ENCODE results near the gene TPSG1. TPM values are rescaled to one million over a fixed set of nuclear protein-coding genes. Genes with fewer than 3 reads are reported as not detected.

Gene TPSG1
- total and polyA plus RNA-seq, 2 experiments from 2014 or later, result 0.81 TPM; not detected in 1

DNA sequence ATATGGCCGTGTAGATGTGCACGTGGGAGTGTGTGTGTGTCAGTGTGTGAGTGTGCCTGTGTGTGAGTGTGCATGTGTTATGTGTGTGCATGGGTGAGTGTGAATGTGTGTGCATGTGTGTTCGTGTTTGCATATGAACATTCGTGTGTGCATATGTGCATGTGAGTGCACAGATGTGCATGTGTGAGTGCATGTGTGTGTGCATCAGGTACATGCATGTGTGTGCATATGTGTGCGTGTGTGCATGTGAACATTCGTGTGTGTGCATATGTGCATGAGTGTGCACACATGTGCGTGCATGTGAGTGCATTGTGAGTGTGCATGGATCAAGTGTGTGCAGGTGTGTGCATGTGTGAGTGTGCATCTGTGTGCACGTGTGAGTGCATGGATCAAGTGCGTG, 12.9 kb upstream of the TPSG1 start:
- H2AFZ ChIP-seq, result no peak overlapping the region
- H3K4me1 ChIP-seq (ENCODE audit: insufficient read depth), result no peaks in the 10 kb centered on the region
- H3K4me3 Mint-ChIP-seq, result no peak overlapping the region
- no peak for DNase-seq (ENCODE audit: low spot score)
- ATAC-seq, result no peak
- no peak overlapping the region for H3K27ac Mint-ChIP-seq
- H3K4me2 ChIP-seq, result no peak overlapping the region
- H3K27ac ChIP-seq (ENCODE audit: low read depth), result no peak overlapping the region
- no peaks in the 10 kb centered on the region for H3F3A ChIP-seq (replicated peaks; ENCODE audit: low read depth)
- peaks cover 7% of the 10 kb centered on the region for H3K4me1 Mint-ChIP-seq
- no peaks in the 10 kb centered on the region for H4K20me1 ChIP-seq (replicated peaks; ENCODE audit: insufficient read depth)
- TF ChIP-seq JUNB (IDR thresholded peaks at IDR 0.05; ENCODE audit: unreplicated experiment) (no peak), CREB1 (CRISPR knock-in tag; IDR thresholded peaks at IDR 0.05; ENCODE audit: low read depth) (no peak), EZH2phosphoT487 (IDR thresholded peaks at IDR 0.05; ENCODE audit: unreplicated experiment) (no peak), STAT1 (IDR thresholded peaks at IDR 0.05; ENCODE audit: unreplicated experiment) (no peak), POLR2AphosphoS5 (IDR thresholded peaks at IDR 0.05; ENCODE audit: low read depth) (no peak), EZH2 (IDR thresholded peaks at IDR 0.05; ENCODE audit: low read depth, unreplicated experiment) (no peak), ZNF331 (CRISPR knock-in tag; IDR thresholded peaks at IDR 0.05; ENCODE audit: low read depth) (no peak), NANOG (IDR thresholded peaks at IDR 0.05; ENCODE audit: borderline replicate concordance) (no peak), ZNF114 (CRISPR knock-in tag; IDR thresholded peaks at IDR 0.05) (no peak)
- TF ChIP-seq, protein P1, sequence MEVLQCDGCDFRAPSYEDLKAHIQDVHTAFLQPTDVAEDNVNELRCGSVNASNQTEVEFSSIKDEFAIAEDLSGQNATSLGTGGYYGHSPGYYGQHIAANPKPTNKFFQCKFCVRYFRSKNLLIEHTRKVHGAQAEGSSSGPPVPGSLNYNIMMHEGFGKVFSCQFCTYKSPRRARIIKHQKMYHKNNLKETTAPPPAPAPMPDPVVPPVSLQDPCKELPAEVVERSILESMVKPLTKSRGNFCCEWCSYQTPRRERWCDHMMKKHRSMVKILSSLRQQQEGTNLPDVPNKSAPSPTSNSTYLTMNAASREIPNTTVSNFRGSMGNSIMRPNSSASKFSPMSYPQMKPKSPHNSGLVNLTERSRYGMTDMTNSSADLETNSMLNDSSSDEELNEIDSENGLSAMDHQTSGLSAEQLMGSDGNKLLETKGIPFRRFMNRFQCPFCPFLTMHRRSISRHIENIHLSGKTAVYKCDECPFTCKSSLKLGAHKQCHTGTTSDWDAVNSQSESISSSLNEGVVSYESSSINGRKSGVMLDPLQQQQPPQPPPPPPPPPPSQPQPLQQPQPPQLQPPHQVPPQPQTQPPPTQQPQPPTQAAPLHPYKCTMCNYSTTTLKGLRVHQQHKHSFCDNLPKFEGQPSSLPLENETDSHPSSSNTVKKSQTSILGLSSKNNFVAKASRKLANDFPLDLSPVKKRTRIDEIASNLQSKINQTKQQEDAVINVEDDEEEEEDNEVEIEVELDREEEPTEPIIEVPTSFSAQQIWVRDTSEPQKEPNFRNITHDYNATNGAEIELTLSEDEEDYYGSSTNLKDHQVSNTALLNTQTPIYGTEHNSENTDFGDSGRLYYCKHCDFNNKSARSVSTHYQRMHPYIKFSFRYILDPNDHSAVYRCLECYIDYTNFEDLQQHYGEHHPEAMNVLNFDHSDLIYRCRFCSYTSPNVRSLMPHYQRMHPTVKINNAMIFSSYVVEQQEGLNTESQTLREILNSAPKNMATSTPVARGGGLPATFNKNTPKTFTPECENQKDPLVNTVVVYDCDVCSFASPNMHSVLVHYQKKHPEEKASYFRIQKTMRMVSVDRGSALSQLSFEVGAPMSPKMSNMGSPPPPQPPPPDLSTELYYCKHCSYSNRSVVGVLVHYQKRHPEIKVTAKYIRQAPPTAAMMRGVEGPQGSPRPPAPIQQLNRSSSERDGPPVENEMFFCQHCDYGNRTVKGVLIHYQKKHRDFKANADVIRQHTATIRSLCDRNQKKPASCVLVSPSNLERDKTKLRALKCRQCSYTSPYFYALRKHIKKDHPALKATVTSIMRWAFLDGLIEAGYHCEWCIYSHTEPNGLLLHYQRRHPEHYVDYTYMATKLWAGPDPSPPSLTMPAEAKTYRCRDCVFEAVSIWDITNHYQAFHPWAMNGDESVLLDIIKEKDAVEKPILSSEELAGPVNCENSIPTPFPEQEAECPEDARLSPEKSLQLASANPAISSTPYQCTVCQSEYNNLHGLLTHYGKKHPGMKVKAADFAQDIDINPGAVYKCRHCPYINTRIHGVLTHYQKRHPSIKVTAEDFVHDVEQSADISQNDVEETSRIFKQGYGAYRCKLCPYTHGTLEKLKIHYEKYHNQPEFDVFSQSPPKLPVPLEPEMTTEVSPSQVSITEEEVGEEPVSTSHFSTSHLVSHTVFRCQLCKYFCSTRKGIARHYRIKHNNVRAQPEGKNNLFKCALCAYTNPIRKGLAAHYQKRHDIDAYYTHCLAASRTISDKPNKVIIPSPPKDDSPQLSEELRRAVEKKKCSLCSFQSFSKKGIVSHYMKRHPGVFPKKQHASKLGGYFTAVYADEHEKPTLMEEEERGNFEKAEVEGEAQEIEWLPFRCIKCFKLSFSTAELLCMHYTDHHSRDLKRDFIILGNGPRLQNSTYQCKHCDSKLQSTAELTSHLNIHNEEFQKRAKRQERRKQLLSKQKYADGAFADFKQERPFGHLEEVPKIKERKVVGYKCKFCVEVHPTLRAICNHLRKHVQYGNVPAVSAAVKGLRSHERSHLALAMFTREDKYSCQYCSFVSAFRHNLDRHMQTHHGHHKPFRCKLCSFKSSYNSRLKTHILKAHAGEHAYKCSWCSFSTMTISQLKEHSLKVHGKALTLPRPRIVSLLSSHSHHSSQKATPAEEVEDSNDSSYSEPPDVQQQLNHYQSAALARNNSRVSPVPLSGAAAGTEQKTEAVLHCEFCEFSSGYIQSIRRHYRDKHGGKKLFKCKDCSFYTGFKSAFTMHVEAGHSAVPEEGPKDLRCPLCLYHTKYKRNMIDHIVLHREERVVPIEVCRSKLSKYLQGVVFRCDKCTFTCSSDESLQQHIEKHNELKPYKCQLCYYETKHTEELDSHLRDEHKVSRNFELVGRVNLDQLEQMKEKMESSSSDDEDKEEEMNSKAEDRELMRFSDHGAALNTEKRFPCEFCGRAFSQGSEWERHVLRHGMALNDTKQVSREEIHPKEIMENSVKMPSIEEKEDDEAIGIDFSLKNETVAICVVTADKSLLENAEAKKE (CRISPR knock-in tag; IDR thresholded peaks at IDR 0.05), result no peak
- TF ChIP-seq, protein P2, sequence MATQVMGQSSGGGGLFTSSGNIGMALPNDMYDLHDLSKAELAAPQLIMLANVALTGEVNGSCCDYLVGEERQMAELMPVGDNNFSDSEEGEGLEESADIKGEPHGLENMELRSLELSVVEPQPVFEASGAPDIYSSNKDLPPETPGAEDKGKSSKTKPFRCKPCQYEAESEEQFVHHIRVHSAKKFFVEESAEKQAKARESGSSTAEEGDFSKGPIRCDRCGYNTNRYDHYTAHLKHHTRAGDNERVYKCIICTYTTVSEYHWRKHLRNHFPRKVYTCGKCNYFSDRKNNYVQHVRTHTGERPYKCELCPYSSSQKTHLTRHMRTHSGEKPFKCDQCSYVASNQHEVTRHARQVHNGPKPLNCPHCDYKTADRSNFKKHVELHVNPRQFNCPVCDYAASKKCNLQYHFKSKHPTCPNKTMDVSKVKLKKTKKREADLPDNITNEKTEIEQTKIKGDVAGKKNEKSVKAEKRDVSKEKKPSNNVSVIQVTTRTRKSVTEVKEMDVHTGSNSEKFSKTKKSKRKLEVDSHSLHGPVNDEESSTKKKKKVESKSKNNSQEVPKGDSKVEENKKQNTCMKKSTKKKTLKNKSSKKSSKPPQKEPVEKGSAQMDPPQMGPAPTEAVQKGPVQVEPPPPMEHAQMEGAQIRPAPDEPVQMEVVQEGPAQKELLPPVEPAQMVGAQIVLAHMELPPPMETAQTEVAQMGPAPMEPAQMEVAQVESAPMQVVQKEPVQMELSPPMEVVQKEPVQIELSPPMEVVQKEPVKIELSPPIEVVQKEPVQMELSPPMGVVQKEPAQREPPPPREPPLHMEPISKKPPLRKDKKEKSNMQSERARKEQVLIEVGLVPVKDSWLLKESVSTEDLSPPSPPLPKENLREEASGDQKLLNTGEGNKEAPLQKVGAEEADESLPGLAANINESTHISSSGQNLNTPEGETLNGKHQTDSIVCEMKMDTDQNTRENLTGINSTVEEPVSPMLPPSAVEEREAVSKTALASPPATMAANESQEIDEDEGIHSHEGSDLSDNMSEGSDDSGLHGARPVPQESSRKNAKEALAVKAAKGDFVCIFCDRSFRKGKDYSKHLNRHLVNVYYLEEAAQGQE (IDR thresholded peaks at IDR 0.05; ENCODE audit: unreplicated experiment), result no peak
- TF ChIP-seq, protein P3, sequence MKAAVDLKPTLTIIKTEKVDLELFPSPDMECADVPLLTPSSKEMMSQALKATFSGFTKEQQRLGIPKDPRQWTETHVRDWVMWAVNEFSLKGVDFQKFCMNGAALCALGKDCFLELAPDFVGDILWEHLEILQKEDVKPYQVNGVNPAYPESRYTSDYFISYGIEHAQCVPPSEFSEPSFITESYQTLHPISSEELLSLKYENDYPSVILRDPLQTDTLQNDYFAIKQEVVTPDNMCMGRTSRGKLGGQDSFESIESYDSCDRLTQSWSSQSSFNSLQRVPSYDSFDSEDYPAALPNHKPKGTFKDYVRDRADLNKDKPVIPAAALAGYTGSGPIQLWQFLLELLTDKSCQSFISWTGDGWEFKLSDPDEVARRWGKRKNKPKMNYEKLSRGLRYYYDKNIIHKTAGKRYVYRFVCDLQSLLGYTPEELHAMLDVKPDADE (IDR thresholded peaks at IDR 0.05), result no peak
- TF ChIP-seq, protein P4, sequence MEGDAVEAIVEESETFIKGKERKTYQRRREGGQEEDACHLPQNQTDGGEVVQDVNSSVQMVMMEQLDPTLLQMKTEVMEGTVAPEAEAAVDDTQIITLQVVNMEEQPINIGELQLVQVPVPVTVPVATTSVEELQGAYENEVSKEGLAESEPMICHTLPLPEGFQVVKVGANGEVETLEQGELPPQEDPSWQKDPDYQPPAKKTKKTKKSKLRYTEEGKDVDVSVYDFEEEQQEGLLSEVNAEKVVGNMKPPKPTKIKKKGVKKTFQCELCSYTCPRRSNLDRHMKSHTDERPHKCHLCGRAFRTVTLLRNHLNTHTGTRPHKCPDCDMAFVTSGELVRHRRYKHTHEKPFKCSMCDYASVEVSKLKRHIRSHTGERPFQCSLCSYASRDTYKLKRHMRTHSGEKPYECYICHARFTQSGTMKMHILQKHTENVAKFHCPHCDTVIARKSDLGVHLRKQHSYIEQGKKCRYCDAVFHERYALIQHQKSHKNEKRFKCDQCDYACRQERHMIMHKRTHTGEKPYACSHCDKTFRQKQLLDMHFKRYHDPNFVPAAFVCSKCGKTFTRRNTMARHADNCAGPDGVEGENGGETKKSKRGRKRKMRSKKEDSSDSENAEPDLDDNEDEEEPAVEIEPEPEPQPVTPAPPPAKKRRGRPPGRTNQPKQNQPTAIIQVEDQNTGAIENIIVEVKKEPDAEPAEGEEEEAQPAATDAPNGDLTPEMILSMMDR (conservative IDR thresholded peaks at IDR 0.05; ENCODE audit: low read depth in 2 of 2), result no peak
- peaks cover 4% of the 10 kb centered on the region; the same call in 2 of the 3 replicates for H3K9me3 Mint-ChIP-seq
- no peak overlapping the region for H3K4me3 ChIP-seq
- H3K27me3 Mint-ChIP-seq (ENCODE audit: insufficient read depth, low read depth, poor library complexity), result peaks cover 2% of the 10 kb centered on the region
- H3K36me3 Mint-ChIP-seq (ENCODE audit: low read depth), result peaks cover 3% of the 10 kb centered on the region; the same call in 1 of the 3 replicates
- no peaks in the 10 kb centered on the region for H3K79me2 ChIP-seq (replicated peaks; ENCODE audit: insufficient read depth)
- no peaks in the 10 kb centered on the region for H3K36me3 ChIP-seq (ENCODE audit: insufficient read depth)
- no peaks in the 10 kb centered on the region for H3K27me3 ChIP-seq (ENCODE audit: insufficient read depth)
- no peaks in the 10 kb centered on the region for H3K9me2 ChIP-seq (ENCODE audit: insufficient read depth)

All from GM23338 (cell line).